Head of caudate nucleus (tissue), 42 donors: Measurements from ENCODE around the gene RNASE7.

ENCODE experiments used
- DNase-seq, 42 donors: peaks; one replicate each; pipeline versions ENCODE4 v3.0.0 to v3.0.0-alpha.2; 2020 to 2021; ENCODE audit warnings: mixed read lengths in 7 of 42
- intact Hi-C: fragments of 100-400 bp; cut with DNase I; formaldehyde crosslinking; loops from one replicate; pipeline ENCODE4 v1.15.0; 2022

Gene RNASE7

DNA sequence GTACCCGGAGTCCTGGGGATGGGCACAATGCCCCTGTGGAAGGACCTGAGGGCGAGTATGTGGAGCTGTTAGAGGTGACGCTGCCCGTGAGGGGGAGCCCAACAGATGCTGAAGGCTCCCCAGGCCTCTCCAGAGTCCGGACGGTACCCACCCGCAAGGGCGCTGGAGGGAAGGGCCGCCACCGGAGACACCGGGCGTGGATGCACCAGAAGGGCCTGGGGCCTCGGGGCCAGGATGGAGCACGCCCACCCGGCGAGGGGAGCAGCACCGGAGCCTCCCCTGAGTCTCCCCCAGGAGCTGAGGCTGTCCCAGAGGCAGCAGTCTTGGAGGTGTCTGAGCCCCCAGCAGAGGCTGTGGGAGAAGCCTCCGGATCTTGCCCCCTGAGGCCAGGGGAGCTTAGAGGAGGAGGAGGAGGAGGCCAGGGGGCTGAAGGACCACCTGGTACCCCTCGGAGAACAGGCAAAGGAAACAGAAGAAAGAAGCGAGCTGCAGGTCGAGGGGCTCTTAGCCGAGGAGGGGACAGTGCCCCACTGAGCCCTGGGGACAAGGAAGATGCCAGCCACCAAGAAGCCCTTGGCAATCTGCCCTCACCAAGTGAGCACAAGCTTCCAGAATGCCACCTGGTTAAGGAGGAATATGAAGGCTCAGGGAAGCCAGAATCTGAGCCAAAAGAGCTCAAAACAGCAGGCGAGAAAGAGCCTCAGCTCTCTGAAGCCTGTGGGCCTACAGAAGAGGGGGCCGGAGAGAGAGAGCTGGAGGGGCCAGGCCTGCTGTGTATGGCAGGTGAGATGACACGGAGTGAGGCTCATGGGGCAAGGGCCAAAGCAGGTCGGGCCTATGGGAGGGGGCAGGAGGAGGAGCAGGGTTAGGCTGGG, 32.5 kb downstream of the RNASE7 start:
- intact Hi-C loops: no loop called here
- no peak for DNase-seq

DNA sequence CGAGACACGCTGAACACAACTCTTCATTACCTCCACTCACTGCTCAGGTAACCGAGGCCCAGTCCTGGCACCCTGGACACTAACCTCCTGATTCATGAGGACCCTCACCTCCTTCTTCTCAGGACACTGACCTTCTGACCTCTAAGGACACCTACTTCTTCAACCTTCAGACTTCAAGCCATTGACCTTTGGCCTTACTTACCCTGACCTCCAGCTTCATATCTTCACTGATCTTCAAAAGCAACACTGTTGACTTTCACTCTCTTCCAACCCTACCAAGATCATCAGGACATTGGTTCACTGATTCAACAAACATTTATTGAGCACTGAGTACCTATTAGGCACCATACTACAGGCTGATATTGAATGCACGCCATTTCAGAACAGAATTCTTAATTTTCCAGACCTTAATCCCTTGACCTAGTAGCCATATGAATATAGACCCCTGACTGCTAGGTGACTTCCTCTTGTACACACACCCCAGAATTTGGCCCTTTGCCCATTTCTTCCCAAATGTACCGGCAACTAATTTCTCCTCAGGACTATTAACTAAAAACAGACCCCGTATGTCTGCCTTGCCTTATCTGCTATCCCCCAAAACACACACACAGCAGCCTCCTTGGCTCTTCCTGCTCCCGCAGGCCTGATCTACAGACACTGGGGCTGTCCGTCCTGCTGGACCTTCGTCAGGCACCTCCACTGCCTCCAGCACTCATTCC, 33.7 kb downstream of the RNASE7 start:
- no peak for DNase-seq
- intact Hi-C loops: no loop called here

DNA sequence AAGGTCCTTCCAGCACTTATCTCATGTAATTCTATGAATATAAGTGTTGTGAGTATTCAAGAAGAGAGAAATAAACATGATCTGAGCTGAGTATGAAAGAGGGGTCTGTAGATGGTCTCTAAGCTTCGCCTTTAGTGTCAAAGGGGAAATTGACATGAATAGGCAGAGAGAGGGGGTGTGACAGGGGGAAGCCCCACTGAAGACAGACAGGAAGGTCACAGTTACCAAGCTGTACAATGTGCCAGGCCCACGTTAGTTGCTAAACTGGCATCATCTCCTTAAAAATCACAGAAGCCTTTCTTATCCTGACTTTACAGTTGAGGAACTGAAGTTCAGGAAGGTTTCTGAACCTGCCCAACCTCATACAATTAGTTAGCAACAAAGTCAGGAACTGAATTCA, 35.5 kb downstream of the RNASE7 start:
- intact Hi-C loops: no loop called here
- DNase-seq: no peak

DNA sequence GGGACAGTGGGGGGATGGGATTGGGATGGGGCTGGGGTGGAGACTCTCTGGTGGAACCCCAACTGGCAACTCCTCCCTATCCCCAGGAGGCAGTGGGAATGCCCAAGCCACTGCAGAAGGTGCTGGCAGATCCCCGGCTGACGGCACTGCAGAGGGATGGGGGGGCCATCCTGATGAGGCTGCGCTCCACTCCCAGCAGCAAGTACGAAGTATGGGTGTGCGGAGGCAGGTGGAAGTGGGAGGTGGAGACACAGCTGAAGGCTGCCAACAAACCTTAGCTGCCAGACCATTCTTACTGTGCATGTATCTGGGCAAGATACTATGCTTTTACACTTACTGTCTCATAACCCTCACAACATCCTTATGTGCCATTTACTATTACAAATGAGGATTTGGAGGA, 36.1 kb downstream of the RNASE7 start:
- intact Hi-C loops: no loop called here
- no peak for DNase-seq

DNA sequence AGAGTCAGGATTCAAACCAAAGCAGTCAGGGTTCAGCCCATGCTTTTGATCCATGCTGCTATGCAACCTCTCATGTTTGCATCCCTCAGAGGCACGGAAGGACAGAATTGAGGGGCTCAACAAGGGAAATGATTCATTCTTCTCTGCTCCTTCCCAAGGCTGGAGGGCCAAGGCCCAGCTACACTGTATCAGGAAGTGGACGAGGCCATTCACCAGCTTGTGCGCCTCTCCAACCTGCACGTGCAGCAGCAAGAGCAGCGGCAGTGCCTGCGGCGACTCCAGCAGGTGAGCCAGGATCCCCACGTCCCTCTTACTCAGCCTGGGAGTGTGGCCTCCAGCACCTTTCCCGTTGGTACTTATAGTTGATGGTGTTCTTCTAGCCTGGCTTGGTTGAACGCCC, 36.6 kb downstream of the RNASE7 start:
- DNase-seq: no peak
- intact Hi-C loops: no loop called here

DNA sequence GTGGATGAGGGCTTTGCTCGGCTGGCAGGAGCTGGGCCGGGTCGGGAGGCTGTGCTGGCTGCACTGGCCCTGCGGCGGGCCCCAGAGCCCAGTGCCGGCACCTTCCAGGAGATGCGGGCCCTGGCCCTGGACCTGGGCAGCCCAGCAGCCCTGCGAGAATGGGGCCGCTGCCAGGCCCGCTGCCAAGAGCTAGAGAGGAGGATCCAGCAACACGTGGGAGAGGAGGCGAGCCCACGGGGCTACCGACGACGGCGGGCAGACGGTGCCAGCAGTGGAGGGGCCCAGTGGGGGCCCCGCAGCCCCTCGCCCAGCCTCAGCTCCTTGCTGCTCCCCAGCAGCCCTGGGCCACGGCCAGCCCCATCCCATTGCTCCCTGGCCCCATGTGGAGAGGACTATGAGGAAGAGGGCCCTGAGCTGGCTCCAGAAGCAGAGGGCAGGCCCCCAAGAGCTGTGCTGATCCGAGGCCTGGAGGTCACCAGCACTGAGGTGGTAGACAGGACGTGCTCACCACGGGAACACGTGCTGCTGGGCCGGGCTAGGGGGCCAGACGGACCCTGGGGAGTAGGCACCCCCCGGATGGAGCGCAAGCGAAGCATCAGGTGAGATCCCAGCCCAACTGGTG, 39.5 kb downstream of the RNASE7 start:
- intact Hi-C loops: no loop called here
- peak in 1 of 42 donors; percentile 27 for DNase-seq

DNA sequence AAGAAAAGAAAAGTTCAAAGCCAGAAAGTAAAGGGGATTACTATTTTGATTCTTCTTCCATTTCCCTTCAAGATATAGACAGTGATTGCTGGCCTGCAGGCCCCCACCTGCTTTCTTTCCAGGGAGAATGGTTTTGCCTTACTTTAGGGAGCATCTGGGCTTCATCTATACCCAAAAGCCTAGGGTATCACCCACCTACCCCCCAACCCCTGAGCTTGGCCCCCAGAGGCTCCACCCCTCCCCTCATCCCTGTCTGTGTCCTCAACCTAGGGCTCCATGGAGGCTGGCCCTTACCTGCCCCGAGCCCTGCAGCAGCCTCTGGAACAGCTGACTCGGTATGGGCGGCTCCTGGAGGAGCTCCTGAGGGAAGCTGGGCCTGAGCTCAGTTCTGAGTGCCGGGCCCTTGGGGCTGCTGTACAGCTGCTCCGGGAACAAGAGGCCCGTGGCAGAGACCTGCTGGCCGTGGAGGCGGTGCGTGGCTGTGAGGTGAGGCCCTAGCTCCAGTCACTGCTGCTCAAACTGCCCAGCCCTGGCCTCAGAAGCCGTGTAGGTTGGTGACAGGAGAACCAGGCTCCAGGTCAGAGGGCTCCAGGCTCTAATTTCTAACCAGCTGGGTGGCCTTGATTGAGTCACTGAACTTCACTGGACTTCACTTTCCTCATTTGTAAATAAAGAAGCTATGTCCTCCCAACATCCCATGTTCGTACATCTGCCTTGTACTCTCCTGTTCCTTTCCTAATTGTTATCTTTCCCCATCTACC, 41.6 kb downstream of the RNASE7 start:
- intact Hi-C loops: no loop called here
- no peak for DNase-seq

DNA sequence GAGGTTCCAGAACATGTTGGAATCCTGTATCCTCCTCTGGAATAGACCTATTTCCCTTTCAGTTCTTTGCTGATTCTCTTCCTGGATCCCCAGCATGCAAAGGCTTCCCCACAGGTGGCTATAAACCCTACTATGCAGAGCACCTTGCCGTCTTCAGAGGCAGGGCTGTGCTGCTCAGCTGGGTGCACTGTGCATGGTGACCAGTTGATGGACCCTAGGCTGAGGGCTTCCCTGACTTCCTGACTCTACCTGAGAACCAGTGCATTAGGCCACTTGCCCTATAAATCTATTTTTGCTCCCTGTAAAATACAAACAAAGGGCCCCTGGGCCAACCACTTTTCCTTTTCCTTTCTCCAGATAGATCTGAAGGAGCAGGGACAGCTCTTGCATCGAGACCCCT, 42.2 kb downstream of the RNASE7 start:
- DNase-seq: no peak
- intact Hi-C loops: no loop called here

DNA sequence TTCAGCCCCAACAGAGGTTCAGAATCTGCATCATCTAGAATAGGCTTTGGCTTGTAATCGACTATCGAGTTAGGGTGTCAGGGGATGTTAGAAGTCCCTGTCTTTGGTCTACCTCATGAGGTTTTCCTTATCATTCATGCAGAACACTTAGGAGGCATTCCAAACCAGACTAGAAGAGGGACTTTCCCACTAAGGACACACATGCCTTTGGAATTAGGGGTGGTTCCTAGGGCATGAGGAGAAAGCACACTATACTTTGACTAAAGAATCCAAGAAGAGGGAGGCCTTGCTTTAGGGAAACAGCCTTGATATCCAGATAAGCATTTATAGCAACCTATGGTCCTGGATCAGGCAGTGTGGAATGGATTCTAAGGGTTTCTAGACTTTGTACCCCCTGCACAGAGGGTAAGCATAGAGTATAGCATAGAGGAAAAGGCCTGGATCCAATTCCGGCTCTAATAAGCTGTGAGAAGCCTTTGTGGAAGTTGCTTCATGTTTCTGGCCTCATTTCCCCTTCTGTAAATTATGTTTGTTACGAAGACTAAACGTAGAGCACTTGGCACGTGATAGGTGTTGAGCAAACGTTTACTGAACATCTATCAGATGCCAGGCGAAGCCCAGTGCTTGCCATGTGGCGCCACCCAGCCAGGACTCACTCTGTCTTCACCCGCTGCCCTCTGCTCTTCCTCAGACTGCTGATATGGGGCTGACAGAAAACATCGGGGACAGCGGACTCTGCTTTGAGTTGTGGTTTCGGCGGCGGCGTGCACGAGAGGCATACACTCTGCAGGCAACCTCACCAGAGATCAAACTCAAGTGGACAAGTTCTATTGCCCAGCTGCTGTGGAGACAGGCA, 43.1 kb downstream of the RNASE7 start:
- intact Hi-C loops: no loop called here
- no peak for DNase-seq

DNA sequence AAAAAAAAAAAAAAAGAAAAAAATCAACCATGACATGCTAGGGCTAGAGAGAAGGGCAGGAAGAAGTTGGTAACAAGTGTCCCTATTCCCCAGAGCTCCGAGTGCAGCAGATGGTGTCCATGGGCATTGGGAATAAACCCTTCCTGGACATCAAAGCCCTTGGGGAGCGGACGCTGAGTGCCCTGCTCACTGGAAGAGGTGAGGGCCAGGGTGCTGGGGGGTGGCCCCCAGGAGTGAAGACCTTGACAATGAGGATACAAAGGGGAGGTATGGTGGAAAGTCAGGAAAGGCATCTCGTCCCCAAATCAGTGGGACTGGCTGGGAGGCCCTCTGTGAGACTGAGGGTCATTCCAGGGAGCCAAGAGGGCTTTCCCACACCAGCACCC, 44.7 kb downstream of the RNASE7 start:
- DNase-seq: no peak
- intact Hi-C loops: no loop called here

DNA sequence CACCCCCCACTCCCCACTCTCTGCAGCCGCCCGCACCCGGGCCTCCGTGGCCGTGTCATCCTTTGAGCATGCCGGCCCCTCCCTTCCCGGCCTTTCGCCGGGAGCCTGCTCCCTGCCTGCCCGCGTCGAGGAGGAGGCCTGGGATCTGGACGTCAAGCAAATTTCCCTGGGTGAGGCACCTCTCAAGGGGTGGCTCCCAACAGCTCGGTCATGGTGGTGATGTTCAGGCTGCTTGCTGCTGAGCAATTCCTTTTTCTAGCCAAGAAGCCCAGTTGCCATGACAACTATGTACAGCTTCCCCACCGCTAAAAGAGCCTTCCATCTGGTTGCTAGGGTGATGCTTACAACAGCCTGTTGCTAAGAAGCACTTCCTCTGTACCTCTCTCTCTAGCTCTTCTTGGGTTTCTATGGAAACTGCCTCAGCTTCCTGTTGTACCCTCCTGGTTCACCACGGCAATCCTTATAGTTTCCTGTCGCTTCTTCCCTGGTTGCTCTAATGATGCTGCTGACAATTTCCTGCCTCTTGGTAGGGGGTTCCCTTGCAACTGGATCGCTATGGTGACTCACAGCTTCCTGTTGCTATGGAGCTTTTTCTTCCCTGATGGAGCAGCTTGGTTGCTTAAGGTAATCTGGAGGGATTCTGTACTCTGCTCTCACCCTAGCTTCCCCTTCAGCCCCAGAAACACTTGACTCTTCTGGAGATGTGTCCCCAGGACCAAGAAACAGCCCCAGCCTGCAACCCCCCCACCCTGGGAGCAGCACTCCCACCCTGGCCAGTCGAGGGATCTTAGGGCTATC, 45.3 kb downstream of the RNASE7 start:
- peak in 32 of 42 donors; percentile 35 to 96 (median 72) for DNase-seq

DNA sequence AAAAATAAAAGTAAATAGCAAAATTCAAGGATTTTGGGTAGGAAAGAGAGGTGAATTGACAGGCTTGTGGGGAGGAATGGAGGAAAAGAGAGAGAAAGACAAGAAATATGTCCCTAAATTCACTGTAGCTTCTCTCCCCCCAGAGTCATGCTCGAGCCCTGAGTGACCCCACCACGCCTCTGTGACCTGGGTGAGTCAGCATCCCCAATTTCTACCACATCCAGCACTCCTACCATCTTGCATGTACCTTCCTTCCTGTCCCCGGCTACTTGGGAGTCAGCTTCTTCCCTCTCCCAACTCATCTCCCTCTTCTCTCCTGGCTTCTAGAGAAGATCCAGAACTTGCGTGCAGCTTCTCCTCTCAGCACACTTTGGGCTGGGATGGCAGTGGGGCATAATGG, 46.5 kb downstream of the RNASE7 start:
- no peak for DNase-seq
- intact Hi-C loops: no loop called here

More for the DNA sequence above, 45.3 kb downstream of the RNASE7 start:
- intact Hi-C loops: no loop called here

DNA sequence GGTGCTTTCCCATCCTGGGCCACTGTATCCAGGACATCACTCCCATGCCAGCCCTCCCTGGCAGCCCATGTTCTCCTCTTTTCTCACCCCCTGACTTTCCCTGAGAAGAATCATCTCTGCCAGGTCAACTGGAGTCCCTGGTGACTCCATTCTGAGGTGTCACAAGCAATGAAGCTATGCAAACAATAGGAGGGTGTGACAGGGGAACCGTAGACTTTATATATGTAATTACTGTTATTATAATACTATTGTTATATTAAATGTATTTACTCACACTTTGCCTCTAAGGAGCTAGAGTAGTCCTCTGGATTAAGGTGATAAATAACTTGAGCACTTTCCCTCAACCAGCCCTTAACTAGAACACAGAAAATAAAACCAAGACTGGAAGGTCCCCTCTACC, 47.1 kb downstream of the RNASE7 start:
- intact Hi-C loops: no loop called here

DNA sequence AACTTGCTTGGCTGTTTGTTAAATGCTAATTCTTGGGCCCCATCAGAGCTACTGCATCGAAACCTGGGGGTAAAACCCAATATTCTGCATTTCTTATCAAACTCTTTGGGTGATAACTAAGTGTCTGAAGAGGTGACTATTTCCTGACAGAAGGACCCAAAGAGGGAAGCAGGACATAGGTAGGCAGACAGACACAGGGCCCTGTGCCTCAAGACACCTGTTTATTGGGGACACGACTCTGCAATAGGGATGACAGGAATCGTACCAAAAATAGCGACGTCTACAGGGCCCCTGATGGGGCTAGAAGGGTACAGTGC, 47.7 kb downstream of the RNASE7 start:
- intact Hi-C loops: no loop called here

More for the DNA sequence above, 47.1 kb downstream of the RNASE7 start:
- DNase-seq: no peak

DNA sequence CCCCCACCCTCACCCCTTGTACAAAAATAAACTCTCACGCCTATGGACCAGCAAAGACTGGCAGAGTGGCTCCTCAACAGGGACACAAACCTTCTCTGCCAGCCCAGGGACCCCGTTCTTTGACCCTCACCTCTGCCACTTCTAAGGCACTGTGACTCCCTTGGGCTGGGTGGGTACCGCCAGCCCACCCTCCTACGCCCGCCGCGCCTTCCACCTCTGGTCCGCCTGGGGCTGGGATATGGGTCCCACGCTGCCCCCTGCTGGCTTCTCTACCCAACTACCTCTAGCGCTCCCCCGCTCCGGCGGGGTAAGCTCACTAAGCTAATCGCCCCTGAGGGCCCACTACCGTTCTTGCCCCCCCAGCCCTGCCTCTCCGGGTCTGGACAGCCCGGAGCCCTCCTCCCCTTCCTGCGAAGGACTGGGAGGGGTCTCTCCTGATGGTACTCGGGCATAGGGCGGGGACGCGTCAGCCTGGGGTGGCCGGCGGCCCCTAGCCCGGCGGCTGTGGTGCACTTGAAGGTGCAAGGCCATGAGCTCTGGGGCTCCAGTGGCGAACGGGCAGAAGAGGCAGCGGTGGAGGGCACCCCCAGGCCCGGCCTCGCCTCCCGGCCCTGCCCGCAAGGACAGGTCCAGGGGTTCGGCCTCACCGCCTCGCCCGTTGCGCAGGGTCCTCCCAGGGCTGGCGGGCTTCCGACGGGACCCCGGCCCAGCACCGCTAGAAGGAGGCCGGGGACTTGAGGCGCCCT, 48.2 kb downstream of the RNASE7 start:
- intact Hi-C loops: no loop called here
- peak in 9 of 42 donors; percentile 20 to 76 (median 51) for DNase-seq

More for the DNA sequence above, 47.7 kb downstream of the RNASE7 start:
- DNase-seq: no peak

DNA sequence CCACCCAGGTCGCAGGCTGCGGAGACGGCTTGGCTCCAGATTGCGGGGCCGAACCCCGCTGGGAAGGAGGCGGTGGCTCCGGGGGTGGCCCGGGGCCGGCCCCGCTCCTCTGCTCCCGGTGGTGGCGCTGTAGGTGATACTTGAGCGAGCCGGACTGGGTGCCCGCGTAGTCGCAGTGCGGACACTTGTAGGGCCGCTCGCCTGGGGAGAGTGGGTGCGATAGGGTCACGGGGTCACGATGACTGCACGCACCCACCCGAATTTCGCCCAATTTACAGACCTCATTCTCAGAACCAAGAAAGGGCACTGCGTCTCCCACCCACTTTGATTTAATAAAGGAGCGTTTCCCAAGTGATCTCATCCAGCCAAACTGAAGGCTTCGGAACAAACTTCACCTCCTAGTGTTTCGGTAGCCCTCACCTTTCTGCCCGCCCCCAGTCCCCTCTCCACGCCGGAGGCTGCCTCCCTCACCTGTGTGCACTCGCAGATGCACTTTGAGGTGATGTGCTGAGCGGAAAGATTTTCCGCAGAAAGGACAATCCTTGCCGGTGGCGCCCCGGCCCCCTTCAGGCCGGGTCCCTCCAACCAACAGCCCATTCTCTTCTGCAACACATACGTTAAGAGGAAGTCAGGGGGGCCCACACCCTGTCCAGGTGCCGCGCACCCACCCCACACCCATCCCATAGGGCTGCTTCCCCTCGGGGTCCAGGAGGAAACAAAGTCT, 48.9 kb downstream of the RNASE7 start:
- intact Hi-C loops: no loop called here
- no peak for DNase-seq
